C4-2B (cell line): ENCODE measurements around the gene LHX2.
A peak's percentile ranks its signal among the peaks of the same experiment; 100 is the strongest.

Experiments
- H3K27ac ChIP-seq: fragments of 450-650 bp; 2 replicates; pipeline ENCODE4 v1.5.1; 2017
- CTCF ChIP-seq: fragments of 450-650 bp; conservative IDR thresholded peaks from 2 replicates; pipeline ENCODE4 v1.5.1; 2017; ENCODE audit warnings: mild to moderate bottlenecking
- ZFX ChIP-seq: fragments of 450-650 bp; IDR thresholded peaks from 2 replicates; pipeline ENCODE4 v1.6.1; 2017

LHX2 gene

DNA sequence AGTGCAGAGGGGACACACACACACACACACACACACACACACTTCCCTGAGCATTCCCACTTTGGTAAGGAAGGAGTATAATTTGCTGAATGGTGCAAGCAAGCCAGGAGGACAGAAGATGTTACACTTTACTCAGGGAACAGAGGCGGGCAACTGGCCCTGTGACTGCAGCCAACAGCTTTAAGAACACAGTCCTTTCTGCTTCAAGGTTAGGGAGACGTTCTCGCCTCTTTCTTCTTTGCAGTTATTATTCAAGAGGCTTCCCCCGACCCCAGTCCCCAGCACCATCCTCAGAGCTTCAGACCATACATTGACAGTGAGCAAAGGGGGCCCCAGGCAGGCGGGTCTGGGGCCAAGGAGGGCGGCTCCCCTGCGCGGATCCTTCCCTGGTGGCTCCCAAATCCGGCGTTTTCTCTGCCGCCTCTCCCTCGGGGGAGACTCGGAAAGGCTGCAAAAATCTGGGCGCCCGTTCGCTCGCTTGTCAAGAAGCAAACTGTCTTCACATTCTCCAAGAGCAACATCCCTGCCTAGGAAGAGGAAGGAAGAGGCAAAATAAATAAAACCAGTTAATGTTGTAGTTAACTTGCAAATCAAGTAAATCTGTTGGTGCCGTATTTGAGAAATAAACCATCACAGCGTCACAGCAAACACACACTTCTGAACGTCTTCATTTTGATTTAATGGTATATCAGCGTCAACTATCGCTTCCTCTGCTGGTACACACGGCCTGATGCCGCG is 3.8 kb upstream of the LHX2 start:
- TF ChIP-seq CTCF (no peak), ZFX (no peak)
- no peak overlapping the region for H3K27ac ChIP-seq

DNA sequence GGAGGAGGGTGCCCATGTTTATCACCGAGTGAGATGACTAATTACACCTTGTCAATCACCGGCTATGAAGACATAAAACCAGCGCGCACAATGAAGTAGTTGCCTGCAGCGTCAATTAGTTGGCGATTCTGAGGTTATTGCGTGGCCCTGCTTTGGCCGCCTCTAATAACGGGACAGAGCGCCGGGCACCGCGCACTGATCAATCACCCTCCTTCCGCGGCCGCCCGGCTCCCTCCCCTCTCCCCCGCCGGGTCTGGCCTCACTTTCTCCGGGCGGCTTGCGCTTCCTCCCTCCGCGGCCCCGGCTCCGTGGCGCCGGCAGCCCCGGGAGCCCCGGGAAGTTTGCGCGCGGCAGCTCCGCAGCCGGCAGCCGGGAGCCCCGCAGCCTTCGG is 3.3 kb upstream of the LHX2 start:
- TF ChIP-seq CTCF, result no peak
- TF ChIP-seq ZFX, result no peak
- H3K27ac ChIP-seq, result no peak overlapping the region

- no peak for TF ChIP-seq CTCF
- no peak for TF ChIP-seq ZFX
- H3K27ac ChIP-seq, result no peak overlapping the region
Measured at GRCh38 chr9:124008694-124009530, 2.7 kb upstream of the LHX2 start.

DNA sequence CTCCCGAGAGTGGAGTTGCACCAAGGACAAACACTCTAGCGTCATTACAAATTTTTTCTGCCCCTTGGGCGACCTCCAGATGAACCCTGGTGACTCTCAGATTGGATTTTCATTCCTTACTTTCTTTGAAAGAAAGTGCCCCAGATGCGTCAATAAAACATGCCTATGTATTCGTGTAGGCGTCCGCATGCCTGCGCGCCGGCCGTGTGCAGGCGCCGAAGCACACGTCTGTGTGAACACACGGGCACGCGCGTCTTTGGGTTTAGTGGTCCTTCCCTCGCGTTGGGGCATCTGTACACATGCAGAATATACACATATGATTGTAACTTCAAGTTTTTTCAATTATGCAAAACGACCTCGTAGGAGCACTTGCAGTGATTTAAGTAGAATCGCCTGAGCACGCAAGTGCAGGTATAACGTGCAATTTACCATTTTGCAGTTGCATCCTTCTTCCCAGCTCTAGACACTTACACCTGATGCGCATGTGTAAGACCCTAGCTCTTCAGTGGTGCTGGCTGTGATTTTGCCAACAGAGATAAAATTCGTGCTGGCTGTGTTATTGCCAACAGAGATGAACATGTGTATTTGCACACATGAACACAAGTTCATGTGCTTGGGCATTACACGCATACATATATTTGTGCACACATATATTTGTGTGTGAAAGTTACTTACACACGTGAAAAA is 1.9 kb upstream of the LHX2 start:
- no peak for TF ChIP-seq ZFX
- no peak for TF ChIP-seq CTCF
- no peak overlapping the region for H3K27ac ChIP-seq

DNA sequence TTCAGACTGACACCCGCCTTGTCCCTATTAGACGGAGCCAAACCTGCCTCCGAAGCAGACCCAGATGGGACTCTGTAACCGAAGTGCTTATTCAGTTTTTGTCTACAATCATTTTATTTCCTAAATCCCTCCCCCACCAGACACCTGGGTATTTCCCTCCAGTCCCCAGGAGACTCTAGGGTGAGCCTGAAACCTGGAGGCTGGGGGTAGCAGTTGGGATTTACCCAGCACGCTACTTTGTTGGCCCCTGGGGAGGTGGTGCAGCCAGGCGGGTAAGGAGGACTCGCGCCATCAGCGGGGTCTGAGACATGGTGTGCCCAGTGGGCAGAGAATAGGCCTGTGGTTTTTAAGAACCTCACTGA is 1.3 kb upstream of the LHX2 start:
- no peak overlapping the region for H3K27ac ChIP-seq
- TF ChIP-seq ZFX, result no peak
- no peak for TF ChIP-seq CTCF

DNA sequence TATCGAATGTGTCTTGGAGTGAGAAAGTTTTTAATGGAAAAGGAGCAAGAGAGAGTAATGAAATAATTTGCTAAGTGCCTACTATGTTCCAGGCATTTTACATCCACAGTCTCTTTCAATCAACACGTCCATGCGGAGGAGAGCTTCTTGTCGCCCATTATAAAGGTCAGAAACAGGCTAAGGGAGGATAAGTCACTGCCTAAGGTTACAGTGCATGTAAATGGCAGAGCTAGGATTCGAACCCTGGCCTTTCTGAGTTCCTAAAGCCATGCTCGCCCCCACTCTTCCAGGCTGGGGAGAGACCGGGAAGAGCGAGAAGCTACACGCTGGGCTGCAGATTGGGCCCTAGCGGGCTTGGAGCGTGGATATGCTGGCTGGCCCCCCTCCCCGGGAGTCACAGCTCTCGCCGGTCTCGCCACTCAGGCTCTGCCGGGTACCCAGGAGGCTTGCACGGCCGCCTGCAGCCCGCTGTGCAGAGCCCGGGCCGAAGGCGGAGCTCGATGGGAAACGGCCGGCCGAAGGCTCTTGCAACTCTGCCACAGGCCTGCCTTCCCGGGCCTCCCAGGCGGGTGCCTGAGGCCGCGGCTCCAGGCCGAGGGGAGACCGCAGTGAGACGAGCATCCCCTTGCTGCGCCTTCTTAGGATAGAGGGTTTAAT is 775 bp upstream of the LHX2 start:
- H3K27ac ChIP-seq, result peak overlapping the region; percentile 43
- TF ChIP-seq ZFX (no peak), CTCF (no peak)
